Aorta (tissue), 5 donors: ENCODE measurements around the gene PDCD1. TPM values are rescaled to one million over a fixed set of nuclear protein-coding genes. Genes with fewer than 3 reads are reported as not detected.
A peak's percentile ranks its signal among the peaks of the same experiment; 100 is the strongest.
"Not testable (repeated sequence)": the region's sequence is repeated elsewhere in the genome, so short reads cannot be mapped to it uniquely, and the experiment has no call there.

ENCODE experiments used
- ATAC-seq: fragments of 200-7000 bp; cut with Tn5 transposase; one replicate; pipeline ENCODE4 v1.9.1; 2022; ENCODE audit warnings: moderate library complexity; ENCODE audit not compliant: low FRiP score
- DNase-seq, 2 donors: peaks; one replicate each; pipeline ENCODE4 v3.0.0-alpha.2; 2020
- H3K27ac ChIP-seq, 2 donors: one replicate each; pipeline ENCODE4 v1.5.1; 2013; ENCODE audit warnings: low read length in 2 of 2, mild to moderate bottlenecking in 2 of 2, moderate library complexity in 2 of 2, control low read depth in 1 of 2, inconsistent platforms in 1 of 2, low read depth in 1 of 2
- H3K27me3 ChIP-seq, 2 donors: one replicate each; pipeline ENCODE4 v1.6.1; 2013; ENCODE audit warnings: control low read depth in 1 of 2, low read length in 1 of 2, mild to moderate bottlenecking in 1 of 2, moderate library complexity in 1 of 2; ENCODE audit not compliant: insufficient read depth in 2 of 2, control insufficient read depth in 1 of 2
- H3K36me3 ChIP-seq, 2 donors: one replicate each; pipeline ENCODE4 v1.6.1; 2013; ENCODE audit warnings: control low read depth in 1 of 2, low read length in 1 of 2, mild to moderate bottlenecking in 1 of 2; ENCODE audit not compliant: insufficient read depth in 2 of 2, control insufficient read depth in 1 of 2
- H3K4me1 ChIP-seq, 2 donors: one replicate each; pipeline ENCODE4 v1.6.1; 2013; ENCODE audit warnings: low read length in 2 of 2, control low read depth in 1 of 2, mild to moderate bottlenecking in 1 of 2, moderate library complexity in 1 of 2; ENCODE audit not compliant: insufficient read depth in 2 of 2, control insufficient read depth in 1 of 2
- H3K4me3 ChIP-seq, 2 donors: one replicate each; pipeline ENCODE4 v1.5.1; 2013; ENCODE audit warnings: low read length in 2 of 2, control low read depth in 1 of 2, mild to moderate bottlenecking in 1 of 2
- H3K9me3 ChIP-seq: one replicate; pipeline ENCODE4 v1.6.1; 2013; ENCODE audit warnings: mild to moderate bottlenecking, low read length; ENCODE audit not compliant: control insufficient read depth
- WGBS, 2 donors: extraction: QIAGEN DNeasy Blood & Tissue Kit; methylation state at CpG; one replicate each; pipeline ENCODE4 v1.1.7; 2013; 5-methylcytosine and 5-hydroxymethylcytosine counted together
- intact Hi-C, 2 donors: fragments of 100-400 bp; cut with DNase I; formaldehyde crosslinking; loops; one replicate each; pipeline versions ENCODE4 v1.14.2 to v1.15.0; 2022
- polyA plus RNA-seq, 2 donors: library from polyadenylated mRNA; stranded (reverse); fragments of 200-250 nt; gene quantifications; one replicate each; pipeline ENCODE4 v1.2.3, GENCODE V29; 2013
- total RNA-seq, 2 donors: library from RNA; stranded (reverse); fragmentation: NEBNext Ultra II Directional; extraction: Animal tissue kit (Norgen Biotek cat#: 25700); gene quantifications; one replicate each; pipeline ENCODE4 v1.2.1, GENCODE V29; 2021
- donor health status: healthy with polysubstance abuse.
- donor health status: Bipolar disorder and iron deficiency.
- donor health status: DM: no; HTN: no; CAD: no.
- donor health status: DM: no; HTN: no; CAD: no.
- donor health status: DM: yes; HTN: yes; CAD: no.

PDCD1 gene
- total and polyA plus RNA-seq, 4 donors, result 0.39 to 0.75 TPM; not detected in 2

GRCh38 chr2:241802421-241803318 is 56.0 kb downstream of the PDCD1 start:
- ATAC-seq, result peak; percentile 14

GRCh38 chr2:241801611-241802420 is 56.9 kb downstream of the PDCD1 start:
- ATAC-seq, result peak; percentile 27
- H3K27me3 ChIP-seq, result no peaks in the 10 kb centered on the region

More at GRCh38 chr2:241802421-241803318, 56.0 kb downstream of the PDCD1 start:
- 40 to 47% methylated on average over 27 to 32 of the region's 32 CpGs for WGBS, 2 donors
- Histone ChIP-seq H3K27ac (no peak overlapping the region), H3K36me3 (no peaks in the 10 kb centered on the region), H3K4me1 (no peaks in the 10 kb centered on the region), H3K27me3 (no peaks in the 10 kb centered on the region), H3K4me3 (no peak overlapping the region), H3K9me3 (no peaks in the 10 kb centered on the region)
- intact Hi-C loops, result no loop called here
- peak in 1 of 2 donors; percentile 59 for DNase-seq

GRCh38 chr2:241800198-241800903 is 58.3 kb downstream of the PDCD1 start:
- ATAC-seq, H3K27me3 ChIP-seq, H3K9me3 ChIP-seq, H3K4me3 ChIP-seq, H3K27ac ChIP-seq, H3K36me3 ChIP-seq, intact Hi-C loops, H3K4me1 ChIP-seq: not testable (repeated sequence)
- WGBS, 2 donors, result 89 to 90% methylated on average over 35 of the region's 35 CpGs
- peak in 1 of 2 donors; percentile 62 for DNase-seq

More at GRCh38 chr2:241801611-241802420, 56.9 kb downstream of the PDCD1 start:
- Histone ChIP-seq H3K4me3 (no peak overlapping the region), H3K4me1 (no peaks in the 10 kb centered on the region), H3K27ac (no peak overlapping the region), H3K9me3 (no peaks in the 10 kb centered on the region), H3K36me3 (no peaks in the 10 kb centered on the region)
- intact Hi-C loops, result no loop called here
- WGBS, 2 donors, result 85 to 88% methylated on average over 43 to 44 of the region's 44 CpGs
- peak; percentile 43 to 73 for DNase-seq

Other genes starting within 250 kb of the PDCD1 start
- 10 to 100 TPM; 29.2 to 31.9 TPM for gene THAP4, start 221.7 kb downstream of the PDCD1 start, total RNA-seq
- 10 to 100 TPM; 24.3 to 41.5 TPM for gene THAP4, start 221.7 kb downstream of the PDCD1 start, polyA plus RNA-seq
- gene ATG4B, start 221.2 kb downstream of the PDCD1 start, total RNA-seq, result 10 to 100 TPM; 71.3 to 85.4 TPM
- gene ATG4B, start 221.2 kb downstream of the PDCD1 start, polyA plus RNA-seq, result 10 to 100 TPM; 30.4 to 77.3 TPM
- 10 to 100 TPM in 1 of 2 donors, 1 to 10 TPM in 1; 8.4 to 18.5 TPM for gene DTYMK, start 172.1 kb downstream of the PDCD1 start, total RNA-seq
- 10 to 100 TPM in 1 of 2 donors, 1 to 10 TPM in 1; 9.4 to 14.3 TPM for gene DTYMK, start 172.1 kb downstream of the PDCD1 start, polyA plus RNA-seq
- 10 to 100 TPM; 30.7 to 31.7 TPM for gene ING5, start 156.9 kb downstream of the PDCD1 start, total RNA-seq
- 10 to 100 TPM; 11.9 to 51.7 TPM for gene ING5, start 156.9 kb downstream of the PDCD1 start, polyA plus RNA-seq
- gene D2HGDH, start 124.3 kb downstream of the PDCD1 start, total RNA-seq, result 10 to 100 TPM; 20.5 to 29.9 TPM
- gene D2HGDH, start 124.3 kb downstream of the PDCD1 start, polyA plus RNA-seq, result 10 to 100 TPM in 1 of 2 donors, 1 to 10 TPM in 1; 4.1 to 69.8 TPM
- not detected for gene GAL3ST2, start 82.1 kb downstream of the PDCD1 start, total RNA-seq
- not detected for gene GAL3ST2, start 82.1 kb downstream of the PDCD1 start, polyA plus RNA-seq
- under 1 TPM in 1 of 2 donors, not detected in 1; 0.26 TPM for gene NEU4, start 49.7 kb downstream of the PDCD1 start, total RNA-seq
- 1 to 10 TPM in 1 of 2 donors, not detected in 1; 6.4 TPM for gene NEU4, start 49.7 kb downstream of the PDCD1 start, polyA plus RNA-seq
- not detected for gene RTP5, start 10.8 kb upstream of the PDCD1 start, total RNA-seq
- gene RTP5, start 10.8 kb upstream of the PDCD1 start, polyA plus RNA-seq, result not detected